Ramos (cell line): ENCODE results near the gene FHIP2A.
"Not testable (repeated sequence)": the region's sequence is repeated elsewhere in the genome, so short reads cannot be mapped to it uniquely, and the experiment has no call there.

Experiments
- in situ Hi-C: fragments of 300-500 bp; cut with MboI; formaldehyde crosslinking; loops from one replicate; pipeline ENCODE4 v1.14.3; 2022; ENCODE audit warnings: low sequenced_read_pairs; ENCODE audit not compliant: unreplicated experiment

FHIP2A gene

GRCh38 chr10:114815791-114816190 lies 5.8 kb upstream of the FHIP2A start:
- in situ Hi-C loops, result no loop called here

- in situ Hi-C loops, result no loop called here
Observed at GRCh38 chr10:114816308-114816707, 5.3 kb upstream of the FHIP2A start.

GRCh38 chr10:114819322-114819721 lies 2.3 kb upstream of the FHIP2A start:
- in situ Hi-C loops, result no loop called here

- in situ Hi-C loops, result no loop called here
Observed at GRCh38 chr10:114821915-114822443, 399 bp downstream of the FHIP2A start.

DNA sequence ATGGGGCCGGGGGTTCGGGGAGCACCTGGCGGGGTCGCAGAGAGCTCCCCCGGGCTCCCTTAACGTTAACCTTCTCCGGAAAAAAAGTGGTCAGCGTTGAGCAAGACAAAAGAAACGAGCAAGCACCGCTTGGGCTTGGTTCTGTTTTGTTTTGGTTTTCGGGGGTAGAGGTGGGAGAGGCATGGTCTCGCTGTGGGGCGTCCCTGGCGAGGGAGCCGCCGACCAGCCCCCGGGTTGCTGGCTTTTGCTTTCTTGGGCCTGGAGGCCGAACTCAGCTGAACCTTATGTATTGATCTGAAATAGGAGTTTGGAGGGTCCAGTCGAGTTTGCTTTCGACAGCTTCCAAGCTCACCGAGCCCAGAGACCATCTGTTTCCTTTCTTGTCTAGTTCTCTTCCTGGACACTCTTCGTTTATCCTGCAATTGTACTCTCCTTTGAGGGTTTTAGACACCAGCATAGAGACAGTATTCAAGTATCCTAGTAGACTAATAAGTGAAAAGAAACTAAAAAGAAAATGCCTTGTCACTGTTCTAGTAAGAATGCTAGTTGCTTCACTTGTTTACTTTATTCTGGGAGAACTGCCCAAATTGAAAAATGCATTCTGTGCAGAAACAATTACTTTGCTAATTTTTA lies 980 bp downstream of the FHIP2A start:
- in situ Hi-C loops, result no loop called here

GRCh38 chr10:114823077-114823463 lies 1.5 kb downstream of the FHIP2A start:
- in situ Hi-C loops, result no loop called here

GRCh38 chr10:114824391-114824790 lies 2.8 kb downstream of the FHIP2A start:
- in situ Hi-C loops, result no loop called here

GRCh38 chr10:114825513-114826253 lies 4.1 kb downstream of the FHIP2A start:
- in situ Hi-C loops, result no loop called here

DNA sequence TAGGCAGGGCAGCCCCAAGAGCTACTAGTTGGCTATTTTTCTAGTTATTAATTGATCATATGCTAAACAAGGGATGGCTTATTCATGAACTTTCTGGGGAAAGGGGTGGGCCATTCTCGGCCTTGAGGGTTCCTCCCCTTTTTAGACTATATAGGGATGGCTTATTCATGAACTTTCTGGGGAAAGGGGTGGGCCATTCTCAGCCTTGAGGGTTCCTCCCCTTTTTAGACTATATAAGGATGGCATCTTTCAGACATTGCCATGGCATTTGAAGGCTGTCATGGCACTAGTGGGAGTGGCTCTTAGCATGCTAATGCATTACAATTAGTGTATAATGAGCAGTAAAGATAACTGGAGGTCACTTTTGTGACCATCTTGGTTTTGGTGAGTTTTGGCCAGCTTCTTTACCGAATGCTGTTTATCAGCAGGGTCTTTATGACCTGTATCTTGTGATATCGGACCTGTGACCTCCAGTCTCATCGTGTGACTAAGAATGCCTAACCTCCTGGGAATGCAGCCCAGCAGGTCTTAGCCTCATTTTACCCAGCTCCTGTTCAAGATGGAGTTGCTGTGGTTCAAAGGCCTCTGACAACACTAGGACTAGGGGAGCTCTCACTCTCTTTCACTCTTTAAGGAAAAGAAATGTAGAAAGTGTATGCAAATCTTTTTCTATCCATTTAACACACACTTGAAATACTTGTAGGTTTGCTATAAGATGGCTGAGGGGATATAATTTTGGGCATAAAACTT lies 7.8 kb downstream of the FHIP2A start:
- in situ Hi-C loops, result no loop called here

GRCh38 chr10:114831186-114831867 lies 9.7 kb downstream of the FHIP2A start:
- in situ Hi-C loops, result no loop called here

DNA sequence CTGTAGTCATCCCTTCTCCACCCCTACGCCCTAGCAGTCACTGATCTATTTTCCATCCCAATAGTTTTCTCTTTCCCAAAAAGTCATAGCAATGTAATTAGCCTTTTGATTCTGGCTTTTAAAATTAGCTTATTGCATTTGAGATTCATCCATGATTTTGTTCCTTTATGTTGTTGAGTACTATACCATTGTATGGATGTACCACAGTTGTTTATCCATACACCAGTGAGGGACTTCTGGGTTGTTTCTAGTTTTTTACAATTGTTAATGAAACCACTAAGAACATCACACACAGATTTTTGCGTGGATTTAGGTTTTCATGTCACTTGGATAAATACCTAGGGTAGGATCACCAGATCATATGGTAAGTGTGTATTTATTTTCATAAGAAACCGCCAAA lies 16.1 kb downstream of the FHIP2A start:
- in situ Hi-C loops, result no loop called here

- in situ Hi-C loops, result no loop called here
Observed at GRCh38 chr10:114839901-114840300, 18.3 kb downstream of the FHIP2A start.

- in situ Hi-C loops, result no loop called here
Observed at GRCh38 chr10:114845978-114846693, 24.6 kb downstream of the FHIP2A start.

DNA sequence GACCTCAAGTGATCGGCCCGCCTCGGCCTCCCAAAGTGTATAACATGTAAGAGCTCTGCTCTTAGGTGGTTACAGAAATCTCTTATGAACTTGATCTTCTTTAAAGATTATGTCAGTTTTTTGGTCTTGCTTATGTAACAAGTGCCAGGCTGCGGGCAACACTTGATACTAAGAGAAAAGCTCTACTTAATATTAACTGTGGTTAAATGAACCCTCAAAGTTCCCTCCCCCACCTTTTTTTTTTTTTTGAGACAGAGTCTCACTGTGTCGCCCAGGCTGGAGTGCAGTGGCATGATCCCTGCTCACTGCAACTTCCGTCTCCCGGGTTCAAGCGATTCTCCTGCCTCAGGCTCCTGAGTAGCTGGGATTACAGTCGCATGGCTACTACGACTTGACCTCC lies 25.9 kb downstream of the FHIP2A start:
- in situ Hi-C loops, result not testable (repeated sequence)

DNA sequence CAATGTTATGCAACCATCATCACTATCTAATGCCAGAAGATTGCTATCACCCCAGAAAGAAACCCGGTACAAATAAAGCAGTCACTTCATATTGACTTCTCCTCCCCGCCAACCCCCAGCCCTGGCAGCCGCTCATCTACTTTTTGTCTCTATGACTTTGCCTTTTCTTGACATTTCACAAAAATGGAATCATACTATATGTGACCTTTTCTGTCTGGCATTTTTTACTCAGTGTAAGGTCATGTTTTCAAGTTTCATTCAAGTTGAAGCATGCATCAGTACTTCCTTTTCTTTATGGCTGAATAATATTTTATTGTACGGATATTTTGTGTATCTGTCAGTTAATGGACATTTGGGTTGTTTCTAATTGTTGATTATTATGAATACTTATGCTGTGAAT lies 28.1 kb downstream of the FHIP2A start:
- in situ Hi-C loops, result no loop called here

GRCh38 chr10:114850126-114850525 lies 28.5 kb downstream of the FHIP2A start:
- in situ Hi-C loops, result no loop called here

DNA sequence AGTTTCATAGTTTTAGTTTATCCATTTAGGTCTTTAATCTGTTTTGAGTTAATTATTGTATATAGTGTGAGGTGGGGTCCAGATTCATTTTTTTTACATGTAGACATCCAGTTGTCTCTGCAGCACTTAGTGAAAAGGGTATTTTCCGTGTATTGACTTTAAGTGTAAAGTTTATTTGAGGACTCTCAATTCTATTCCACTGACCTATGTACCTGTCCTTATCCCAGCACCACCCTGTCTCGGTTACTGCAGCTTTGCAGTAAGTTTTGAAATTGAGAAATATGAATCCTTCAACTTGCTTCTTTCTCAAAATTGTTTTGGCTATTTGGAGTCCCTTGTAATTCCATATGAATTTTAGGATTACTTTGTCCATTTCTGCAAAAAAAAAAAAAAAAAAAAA lies 29.8 kb downstream of the FHIP2A start:
- in situ Hi-C loops, result no loop called here

DNA sequence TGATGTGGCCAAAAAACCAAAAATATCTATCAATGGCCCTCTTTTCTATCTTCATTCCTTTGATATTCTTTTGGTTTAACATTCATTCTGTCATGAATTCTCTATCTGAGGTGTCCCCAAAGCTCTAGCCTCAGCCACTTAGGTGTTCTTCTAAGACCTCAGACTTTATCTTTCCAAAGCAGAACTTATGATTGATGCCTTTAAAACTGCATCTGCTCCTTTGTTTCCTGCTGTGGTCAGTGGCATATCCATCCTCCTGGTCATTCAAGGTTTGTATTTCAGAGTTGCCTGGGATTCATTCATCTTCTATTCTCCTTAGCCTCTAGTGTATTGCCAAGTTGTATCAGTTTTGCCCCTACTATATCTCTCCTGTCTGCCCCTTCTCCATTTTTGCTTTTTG lies 30.6 kb downstream of the FHIP2A start:
- in situ Hi-C loops, result no loop called here

GRCh38 chr10:114854906-114855305 lies 33.3 kb downstream of the FHIP2A start:
- in situ Hi-C loops, result no loop called here
